GM12874 (cell line): ENCODE measurements around the gene RNF130.

ENCODE experiments used
- CTCF ChIP-seq: IDR thresholded peaks from 2 replicates; pipeline ENCODE4 v1.5.1; 2011; ENCODE audit warnings: low read depth, mild to moderate bottlenecking, control low read depth, low read length, moderate library complexity; ENCODE audit not compliant: insufficient read depth

RNF130 gene

GRCh38 chr5:180027459-180028089 lies 44.0 kb downstream of the RNF130 start:
- TF ChIP-seq CTCF: no peak

GRCh38 chr5:180026734-180027458 lies 44.7 kb downstream of the RNF130 start:
- TF ChIP-seq CTCF: no peak

GRCh38 chr5:180026320-180026719 lies 45.2 kb downstream of the RNF130 start:
- TF ChIP-seq CTCF: no peak

DNA sequence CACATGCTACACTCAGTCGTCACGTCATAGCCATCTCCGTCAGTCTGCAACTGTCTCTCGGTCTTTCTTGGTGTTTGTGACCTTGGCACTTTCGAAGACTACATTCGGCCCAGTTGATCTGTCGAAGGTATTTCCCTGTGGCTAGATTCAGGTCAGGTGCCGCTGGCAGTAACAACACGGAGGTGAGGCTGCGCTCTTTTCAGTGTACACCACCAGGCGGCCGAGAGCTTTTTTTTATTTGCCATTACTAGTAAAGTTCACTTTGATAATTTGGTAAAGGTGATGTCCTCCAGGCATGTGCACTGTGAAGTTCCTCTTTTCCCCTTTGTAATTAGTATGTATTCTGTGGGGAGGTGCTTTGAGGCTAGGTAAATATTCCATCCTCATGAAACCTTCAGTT lies 49.7 kb downstream of the RNF130 start:
- no peak for TF ChIP-seq CTCF

GRCh38 chr5:180020176-180020575 lies 51.4 kb downstream of the RNF130 start:
- no peak for TF ChIP-seq CTCF

DNA sequence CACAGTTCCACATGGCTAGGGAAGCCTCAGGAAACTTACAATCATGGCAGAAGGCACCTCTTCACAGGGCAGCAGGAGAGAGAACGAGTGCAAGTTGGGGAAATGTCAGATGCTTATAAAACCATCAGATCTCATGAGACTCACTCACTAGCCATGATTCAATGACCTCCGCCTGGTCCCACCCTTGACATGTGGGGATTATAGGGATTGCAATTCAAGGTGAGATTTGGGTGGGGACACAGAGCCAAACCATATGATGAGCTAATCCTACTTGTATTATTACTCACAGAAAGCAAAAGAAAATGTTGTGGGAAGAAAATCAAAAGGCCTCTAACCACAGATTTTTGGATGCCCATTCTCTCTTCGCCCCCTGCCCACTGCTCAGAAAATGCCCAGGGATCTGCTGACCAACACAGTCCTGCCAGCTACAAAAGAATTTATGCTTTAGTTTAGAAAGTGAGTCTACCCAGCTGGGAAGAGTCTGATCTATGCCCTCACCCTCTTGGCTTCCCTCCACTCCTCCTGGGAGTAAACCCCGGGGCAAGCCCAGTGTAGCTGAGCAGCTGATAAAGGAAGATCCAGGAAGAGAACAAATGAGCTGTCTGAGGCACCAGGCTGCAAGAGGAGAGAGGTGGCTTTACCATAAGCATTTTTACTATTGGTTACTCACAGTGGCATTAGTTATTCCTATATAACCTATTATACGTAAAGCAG lies 53.1 kb downstream of the RNF130 start:
- TF ChIP-seq CTCF: no peak

DNA sequence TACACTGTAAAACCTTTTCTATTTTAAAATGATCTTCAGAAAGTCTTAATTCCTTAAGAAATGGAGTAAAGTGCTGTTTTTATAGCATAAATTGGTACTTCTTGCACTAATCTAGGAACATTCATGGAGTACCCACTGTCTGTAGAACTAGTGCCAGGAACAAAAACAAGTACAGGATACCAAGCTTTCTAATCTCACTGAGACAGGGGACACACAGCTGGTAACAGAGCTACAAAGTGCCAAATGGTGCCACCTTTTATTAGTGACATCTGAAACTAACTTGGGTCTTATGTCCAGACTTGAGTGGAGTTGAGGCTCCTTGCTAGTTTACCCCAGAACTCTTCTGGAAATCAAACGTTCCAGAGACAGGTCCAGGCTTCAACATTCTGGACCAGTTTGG lies 57.9 kb downstream of the RNF130 start:
- TF ChIP-seq CTCF: no peak
